IPS-18c (cell line): ENCODE data around the gene FBXL3.
"Not testable (repeated sequence)": the region's sequence is repeated elsewhere in the genome, so short reads cannot be mapped to it uniquely, and the experiment has no call there.

ENCODE experiments used
- H3K4me3 ChIP-seq: 2 replicates; pipeline ENCODE4 v1.7.0; 2013; ENCODE audit warnings: low read depth, mild to moderate bottlenecking, low read length, moderate library complexity; ENCODE audit not compliant: insufficient read depth
- H3K9me3 ChIP-seq: one replicate; pipeline ENCODE4 v1.6.1; 2013; ENCODE audit warnings: mild to moderate bottlenecking, low read length, moderate library complexity; ENCODE audit not compliant: control insufficient read depth, insufficient read depth

The FBXL3 gene

GRCh38 chr13:76971215-76971614 lies 55.7 kb downstream of the FBXL3 start:
- Histone ChIP-seq H3K4me3 (no peak overlapping the region), H3K9me3 (no peaks in the 10 kb centered on the region)

- Histone ChIP-seq H3K4me3 (no peak overlapping the region), H3K9me3 (no peaks in the 10 kb centered on the region)
Measured at GRCh38 chr13:76969488-76970365, 57.2 kb downstream of the FBXL3 start.

DNA sequence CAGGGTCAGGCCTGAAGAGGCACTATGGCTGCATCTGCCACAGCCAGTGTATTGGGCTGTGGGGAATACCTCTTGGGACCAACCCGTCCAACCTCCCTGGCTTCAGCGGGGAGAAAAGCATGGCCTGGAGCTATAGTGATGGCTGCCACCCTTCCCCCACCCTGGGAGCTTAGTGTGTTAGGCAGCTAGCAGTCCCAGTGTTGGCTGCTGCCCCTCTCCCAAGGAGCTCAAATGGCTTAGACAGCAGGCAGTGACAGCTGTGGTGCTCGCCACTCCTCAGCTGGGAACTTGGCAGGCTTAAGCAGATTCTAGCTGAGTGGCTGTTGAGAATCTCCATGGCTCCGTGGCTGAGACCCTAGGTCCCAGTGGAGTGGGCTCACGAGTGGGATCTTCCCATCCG lies 58.9 kb downstream of the FBXL3 start:
- H3K9me3 ChIP-seq: no peaks in the 10 kb centered on the region
- no peak overlapping the region for H3K4me3 ChIP-seq

DNA sequence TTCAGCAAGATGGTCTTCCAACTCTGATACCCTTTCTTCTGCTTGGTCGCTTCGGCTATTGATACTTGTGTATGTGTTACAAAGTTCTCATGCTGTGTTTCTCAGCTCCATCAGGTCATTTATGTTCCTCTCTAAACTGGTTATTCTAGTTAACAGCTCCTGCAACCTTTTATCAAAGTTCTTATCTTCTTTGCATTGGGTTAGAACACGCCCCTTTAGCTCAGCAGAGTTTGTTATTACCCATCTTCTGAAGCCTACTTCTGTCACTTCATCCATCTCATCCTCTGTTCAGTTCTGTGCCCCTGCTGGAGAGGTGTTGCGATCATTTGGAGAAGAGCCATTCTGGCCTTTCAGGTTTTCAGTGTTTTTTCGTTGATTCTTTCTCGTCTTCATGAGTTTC lies 59.9 kb downstream of the FBXL3 start:
- Histone ChIP-seq H3K9me3 (no peaks in the 10 kb centered on the region), H3K4me3 (no peak overlapping the region)

GRCh38 chr13:76965759-76966421 lies 61.1 kb downstream of the FBXL3 start:
- Histone ChIP-seq H3K4me3 (no peak overlapping the region), H3K9me3 (no peaks in the 10 kb centered on the region)

DNA sequence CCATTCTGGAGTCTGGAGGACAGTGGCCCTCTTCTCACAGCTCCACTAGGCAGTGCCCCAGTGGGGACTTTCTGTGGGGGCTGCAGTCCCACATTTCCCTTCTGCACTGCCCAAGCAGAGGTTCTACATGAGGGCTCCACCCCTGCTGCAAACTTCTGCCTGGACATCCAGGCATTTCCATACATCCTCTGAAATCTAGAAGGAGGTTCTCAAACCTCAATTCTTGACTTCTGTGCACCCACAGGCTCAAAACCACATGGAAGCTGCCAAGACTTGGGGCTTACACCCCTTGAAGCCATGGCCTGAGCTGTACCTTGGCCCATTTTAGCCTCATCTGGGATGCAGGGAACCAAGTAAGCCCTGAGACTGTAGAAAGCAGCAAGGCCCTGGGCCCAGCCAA lies 67.2 kb downstream of the FBXL3 start:
- not testable (repeated sequence) for H3K4me3 ChIP-seq, H3K9me3 ChIP-seq

GRCh38 chr13:76958841-76959432 lies 68.0 kb downstream of the FBXL3 start:
- H3K4me3 ChIP-seq: no peak overlapping the region
- peaks cover 10% of the 10 kb centered on the region for H3K9me3 ChIP-seq

DNA sequence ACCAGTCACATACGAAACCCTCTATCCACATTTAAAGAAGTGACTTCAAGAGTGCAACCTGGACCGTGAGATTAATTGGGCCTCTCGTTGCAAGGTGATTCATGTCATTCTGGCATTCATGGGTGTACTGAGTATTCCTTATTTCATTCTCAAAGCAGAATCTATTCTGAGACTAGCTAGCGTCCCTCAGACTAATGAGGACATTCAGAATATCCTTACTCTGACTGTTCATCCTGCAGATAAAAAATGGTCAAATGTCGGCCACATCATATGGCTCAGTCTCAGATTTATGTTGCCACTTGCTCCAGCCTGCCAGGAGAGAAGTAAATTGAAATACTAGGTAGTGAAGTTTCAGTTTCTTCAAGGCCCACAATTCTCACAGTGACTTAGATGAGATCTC lies 71.3 kb downstream of the FBXL3 start:
- Histone ChIP-seq H3K4me3 (no peak overlapping the region), H3K9me3 (peaks cover 10% of the 10 kb centered on the region)
